ENCODE data around the gene VSIR.
A peak's percentile ranks its signal among the peaks of the same experiment; 100 is the strongest.

VSIR gene

GRCh38 chr10:71773221-71773971 lies at the start of gene VSIR:
VSIR (minus strand) TSS chr10:71773520; CDS start chr10:71773439, 81 bp downstream.
- Mint-ChIP-seq H3K27me3 (no peaks in the 10 kb centered on the region), H3K36me3 (peaks cover 8% of the 10 kb centered on the region), H3K9me3 (ENCODE audit: low read depth) (no peaks in the 10 kb centered on the region), H3K4me1 (ENCODE audit: low read depth) (peaks cover 70% of the 10 kb centered on the region), H3K27ac (peak within 1 kb of the TSS; percentile 98), H3K4me3 (peak within 1 kb of the TSS; percentile 94)

GRCh38 chr10:71821909-71822763 lies 48.8 kb upstream of the VSIR start:
- Mint-ChIP-seq H3K27me3 (no peaks in the 10 kb centered on the region), H3K9me3 (ENCODE audit: low read depth) (no peaks in the 10 kb centered on the region), H3K4me3 (no peak overlapping the region), H3K27ac (peak overlapping the region; percentile 34), H3K4me1 (ENCODE audit: low read depth) (peaks cover 10% of the 10 kb centered on the region), H3K36me3 (no peaks in the 10 kb centered on the region)

DNA sequence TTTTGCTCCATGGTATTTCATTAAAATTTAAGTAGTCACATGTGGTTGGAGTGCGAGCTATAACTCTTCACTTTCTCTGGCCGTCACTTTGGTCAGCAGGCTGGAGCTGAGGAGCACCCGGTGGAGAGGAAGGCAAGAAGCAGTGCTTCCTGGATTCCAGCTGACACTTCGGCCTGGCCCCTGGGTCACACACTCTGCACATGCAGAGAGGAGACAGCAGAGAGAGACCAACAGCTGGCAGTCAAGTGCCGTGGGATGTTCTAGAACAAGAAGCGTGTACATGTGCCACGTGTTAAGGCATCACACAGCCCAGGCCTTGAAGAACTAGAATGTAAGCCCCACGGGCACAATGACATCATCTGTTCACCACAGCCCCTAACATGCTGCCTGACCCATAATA lies 47.6 kb upstream of the VSIR start:
- H3K4me1 Mint-ChIP-seq (ENCODE audit: low read depth), result peaks cover 10% of the 10 kb centered on the region

DNA sequence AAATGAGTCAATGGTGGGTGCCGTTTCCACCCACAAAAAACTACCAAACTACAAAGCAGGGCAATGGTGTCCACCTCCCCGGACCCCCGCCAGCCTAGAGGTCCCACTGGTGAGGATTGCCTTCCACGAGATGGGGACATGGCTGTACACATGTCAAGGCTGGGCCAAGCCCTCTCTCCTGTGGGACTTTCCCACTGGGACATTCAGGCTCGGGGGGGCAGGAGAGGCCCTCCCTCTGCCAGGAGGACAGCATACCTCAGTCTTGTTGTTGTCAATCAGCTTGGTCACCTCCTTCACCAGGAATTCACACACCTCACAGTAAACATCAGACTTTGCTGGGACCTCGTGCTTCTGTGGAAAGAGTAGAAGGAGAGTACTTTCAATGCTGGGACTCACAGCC lies 46.7 kb upstream of the VSIR start:
- Mint-ChIP-seq H3K36me3 (no peaks in the 10 kb centered on the region), H3K27ac (no peak overlapping the region), H3K4me1 (ENCODE audit: low read depth) (peaks cover 10% of the 10 kb centered on the region), H3K4me3 (no peak overlapping the region), H3K27me3 (no peaks in the 10 kb centered on the region), H3K9me3 (ENCODE audit: low read depth) (no peaks in the 10 kb centered on the region)

More for the DNA sequence above, 47.6 kb upstream of the VSIR start:
- H3K36me3 Mint-ChIP-seq, result no peaks in the 10 kb centered on the region
- no peaks in the 10 kb centered on the region for H3K27me3 Mint-ChIP-seq
- H3K9me3 Mint-ChIP-seq (ENCODE audit: low read depth), result no peaks in the 10 kb centered on the region
- no peak overlapping the region for H3K4me3 Mint-ChIP-seq
- no peak overlapping the region for H3K27ac Mint-ChIP-seq

DNA sequence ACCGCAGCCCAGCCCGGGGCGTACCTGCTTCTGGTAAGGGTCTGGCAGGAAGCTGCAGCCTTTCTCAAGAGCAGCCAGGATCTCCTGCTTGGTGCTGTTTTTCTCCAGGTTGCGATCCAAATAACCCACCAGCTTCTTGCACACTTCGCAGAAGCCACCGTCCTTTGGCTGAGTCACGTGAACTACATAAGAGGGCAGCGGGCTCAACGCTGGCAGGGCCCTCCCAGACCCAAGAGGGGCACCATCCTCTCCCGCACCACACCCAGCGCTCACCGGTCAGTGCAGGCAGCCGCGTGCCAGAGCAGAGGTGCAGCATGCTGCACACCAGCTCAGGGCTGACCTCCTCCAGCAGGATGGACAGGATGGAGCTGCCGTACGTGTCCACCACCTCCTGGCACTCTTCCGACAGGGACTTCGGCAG lies 46.1 kb upstream of the VSIR start:
- H3K4me3 Mint-ChIP-seq, result no peak overlapping the region
- peaks cover 10% of the 10 kb centered on the region for H3K4me1 Mint-ChIP-seq (ENCODE audit: low read depth)
- H3K9me3 Mint-ChIP-seq (ENCODE audit: low read depth), result no peaks in the 10 kb centered on the region
- no peak overlapping the region for H3K27ac Mint-ChIP-seq
- no peaks in the 10 kb centered on the region for H3K27me3 Mint-ChIP-seq
- H3K36me3 Mint-ChIP-seq, result no peaks in the 10 kb centered on the region

DNA sequence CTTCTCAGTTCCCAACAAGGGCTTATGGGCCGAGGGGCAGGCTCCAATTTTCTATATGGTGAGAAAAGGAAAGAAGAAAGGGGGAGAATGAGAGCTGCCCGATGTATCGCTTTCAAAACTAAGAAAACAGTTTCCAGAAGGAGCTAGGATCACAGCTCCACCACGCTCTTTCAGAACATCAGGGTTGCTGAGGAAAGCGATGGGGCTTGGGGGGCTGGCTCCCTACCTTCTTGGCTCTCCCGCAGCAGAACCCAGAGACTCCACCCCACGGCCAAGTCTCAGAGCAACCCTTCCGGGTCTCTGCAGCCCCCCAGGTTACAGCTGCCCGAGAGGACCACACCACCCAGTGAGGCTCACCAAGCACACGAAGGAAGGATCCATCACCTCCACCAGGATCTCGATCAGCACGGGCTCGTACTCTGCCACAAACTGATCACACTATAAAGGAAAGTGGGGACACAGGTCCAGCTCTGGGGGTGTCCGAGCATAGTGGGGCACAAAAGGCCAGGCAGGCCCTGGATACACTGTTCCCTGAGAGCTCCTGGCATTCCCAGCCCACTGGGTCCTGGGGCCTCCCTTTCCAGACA lies 45.4 kb upstream of the VSIR start:
- Mint-ChIP-seq H3K27ac (no peak overlapping the region), H3K9me3 (ENCODE audit: low read depth) (no peaks in the 10 kb centered on the region), H3K27me3 (no peaks in the 10 kb centered on the region), H3K4me1 (ENCODE audit: low read depth) (peaks cover 10% of the 10 kb centered on the region), H3K4me3 (no peak overlapping the region), H3K36me3 (no peaks in the 10 kb centered on the region)

GRCh38 chr10:71817831-71818655 lies 44.7 kb upstream of the VSIR start:
- H3K36me3 Mint-ChIP-seq, result no peaks in the 10 kb centered on the region
- no peaks in the 10 kb centered on the region for H3K9me3 Mint-ChIP-seq (ENCODE audit: low read depth)
- no peak overlapping the region for H3K4me3 Mint-ChIP-seq
- H3K27ac Mint-ChIP-seq, result no peak overlapping the region
- no peaks in the 10 kb centered on the region for H3K27me3 Mint-ChIP-seq
- H3K4me1 Mint-ChIP-seq (ENCODE audit: low read depth), result peaks cover 10% of the 10 kb centered on the region

DNA sequence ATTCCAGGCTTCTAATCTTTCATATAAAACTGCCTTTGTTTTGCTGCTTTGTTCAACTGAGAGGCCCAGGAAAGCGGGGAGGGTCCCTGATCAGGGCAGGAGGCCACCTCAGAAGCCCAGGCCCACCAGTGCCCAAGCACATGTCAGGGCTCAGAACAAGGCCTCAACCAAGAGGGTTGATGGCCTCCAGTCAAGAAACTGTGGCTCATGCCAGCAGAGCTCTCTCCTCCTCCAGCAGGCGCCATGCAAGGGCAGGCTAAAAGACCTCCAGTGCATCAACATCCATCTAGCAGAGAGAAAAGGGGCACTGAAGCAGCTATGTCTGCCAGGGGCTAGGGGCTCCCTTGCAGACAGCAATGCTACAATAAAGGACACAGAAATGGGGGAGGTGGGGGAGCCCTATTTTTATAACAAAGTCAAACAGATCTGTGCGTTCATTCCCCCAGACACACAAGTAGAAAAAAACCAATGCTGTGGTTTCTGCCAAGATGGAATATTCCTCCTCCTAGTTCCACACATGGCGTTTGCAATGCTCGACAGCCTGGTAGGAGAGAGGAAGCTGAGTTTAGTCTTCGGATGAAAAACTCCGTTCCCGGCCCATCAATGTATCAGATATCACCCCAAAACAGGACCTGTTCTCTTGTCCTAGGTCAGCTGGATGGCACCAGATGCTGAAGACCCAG lies 43.8 kb upstream of the VSIR start:
- no peak overlapping the region for H3K4me3 Mint-ChIP-seq
- no peaks in the 10 kb centered on the region for H3K9me3 Mint-ChIP-seq (ENCODE audit: low read depth)
- H3K27ac Mint-ChIP-seq, result no peak overlapping the region
- peaks cover 5% of the 10 kb centered on the region for H3K4me1 Mint-ChIP-seq (ENCODE audit: low read depth)
- H3K27me3 Mint-ChIP-seq, result no peaks in the 10 kb centered on the region
- no peaks in the 10 kb centered on the region for H3K36me3 Mint-ChIP-seq

DNA sequence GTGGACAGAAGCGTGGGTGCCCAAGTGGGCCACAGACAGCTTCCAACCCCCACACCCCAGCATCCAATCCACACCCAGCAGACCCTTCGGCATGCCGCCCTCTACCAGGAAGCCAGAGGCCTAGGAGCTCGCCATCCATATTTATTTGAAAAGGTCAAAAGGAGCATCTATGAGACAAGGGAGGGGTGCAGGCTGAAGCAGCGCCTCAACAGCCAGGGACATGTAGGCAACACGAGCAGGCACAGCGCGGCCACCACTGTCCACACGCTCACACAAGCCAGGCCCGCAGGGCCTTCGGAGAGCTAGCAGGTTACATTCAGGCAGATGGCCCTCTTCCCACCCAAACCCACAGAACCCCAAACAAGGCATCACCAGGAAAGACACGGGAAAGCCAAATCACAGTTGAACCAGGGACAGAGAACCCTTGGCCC lies 43.1 kb upstream of the VSIR start:
- Mint-ChIP-seq H3K9me3 (ENCODE audit: low read depth) (no peaks in the 10 kb centered on the region), H3K36me3 (no peaks in the 10 kb centered on the region), H3K27ac (peak overlapping the region; percentile 11), H3K4me3 (no peak overlapping the region), H3K27me3 (no peaks in the 10 kb centered on the region), H3K4me1 (ENCODE audit: low read depth) (peaks cover 2% of the 10 kb centered on the region)

DNA sequence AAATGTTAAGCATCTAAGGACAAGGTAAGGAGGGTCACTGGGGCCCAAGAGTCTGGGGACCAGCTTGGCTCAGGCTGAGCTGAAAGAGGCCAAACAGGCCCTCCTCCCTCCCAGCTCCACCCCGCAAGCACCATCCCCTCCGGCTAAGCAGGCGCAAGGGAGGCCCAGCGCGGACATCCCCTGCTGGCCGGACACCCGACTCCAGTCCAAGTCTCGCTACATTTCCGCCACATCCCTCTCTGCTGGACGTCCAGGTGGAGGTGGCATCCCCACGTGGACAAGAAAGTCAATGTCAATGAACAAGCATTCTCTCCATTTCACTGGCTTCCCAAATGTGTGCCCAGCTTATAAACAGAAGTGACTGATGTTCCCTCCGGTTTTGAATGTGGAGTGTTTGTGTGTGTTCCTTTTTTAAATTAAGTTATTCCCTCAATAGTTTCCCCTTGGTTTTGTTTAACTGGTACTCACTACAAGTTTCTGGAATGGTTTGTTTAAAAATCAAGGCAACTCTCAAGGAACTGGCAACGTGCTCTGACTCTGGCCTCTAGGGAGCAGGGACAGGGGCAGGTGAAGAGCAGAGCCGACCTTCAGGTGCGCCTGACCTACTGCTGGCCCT lies 42.3 kb upstream of the VSIR start:
- H3K9me3 Mint-ChIP-seq (ENCODE audit: low read depth), result no peaks in the 10 kb centered on the region
- H3K4me3 Mint-ChIP-seq, result no peak overlapping the region
- H3K4me1 Mint-ChIP-seq (ENCODE audit: low read depth), result peaks cover 2% of the 10 kb centered on the region
- H3K27ac Mint-ChIP-seq, result no peak overlapping the region
- H3K27me3 Mint-ChIP-seq, result no peaks in the 10 kb centered on the region
- no peaks in the 10 kb centered on the region for H3K36me3 Mint-ChIP-seq

DNA sequence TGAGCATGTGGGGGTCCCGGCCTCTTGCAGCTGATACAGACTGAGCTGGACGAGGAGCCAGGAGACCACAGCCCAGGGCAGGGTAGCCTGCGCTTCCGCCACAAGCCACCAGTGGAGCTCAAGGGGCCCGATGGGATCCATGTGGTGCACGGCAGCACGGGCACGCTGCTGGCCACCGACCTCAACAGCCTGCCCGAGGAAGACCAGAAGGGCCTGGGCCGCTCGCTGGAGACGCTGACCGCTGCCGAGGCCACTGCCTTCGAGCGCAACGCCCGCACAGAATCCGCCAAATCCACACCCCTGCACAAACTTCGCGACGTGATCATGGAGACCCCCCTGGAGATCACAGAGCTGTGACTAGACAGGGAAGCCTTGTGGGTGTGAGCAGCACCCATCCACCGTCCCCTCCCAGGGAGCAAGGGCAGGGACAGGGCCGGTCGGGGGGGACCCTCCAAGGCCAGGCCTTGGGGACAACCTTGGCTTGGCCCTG lies 41.6 kb upstream of the VSIR start:
- Mint-ChIP-seq H3K4me1 (ENCODE audit: low read depth) (peaks cover 2% of the 10 kb centered on the region), H3K36me3 (no peaks in the 10 kb centered on the region), H3K4me3 (no peak overlapping the region), H3K27me3 (no peaks in the 10 kb centered on the region), H3K27ac (no peak overlapping the region), H3K9me3 (ENCODE audit: low read depth) (no peaks in the 10 kb centered on the region)

- no peak overlapping the region for H3K27ac Mint-ChIP-seq
- H3K27me3 Mint-ChIP-seq, result no peaks in the 10 kb centered on the region
- no peaks in the 10 kb centered on the region for H3K9me3 Mint-ChIP-seq (ENCODE audit: low read depth)
- no peak overlapping the region for H3K4me3 Mint-ChIP-seq
- peaks cover 2% of the 10 kb centered on the region for H3K4me1 Mint-ChIP-seq (ENCODE audit: low read depth)
- no peaks in the 10 kb centered on the region for H3K36me3 Mint-ChIP-seq
These were observed 39.7 kb upstream of the VSIR start for GRCh38 chr10:71812913-71813590.

All from activated naive CD8-positive, alpha-beta T cell (primary cell).